B cell (primary cell): ENCODE results near the gene GUF1. TPM values are rescaled to one million over a fixed set of nuclear protein-coding genes. Genes with fewer than 3 reads are reported as not detected.

Experiments used
- ATAC-seq: fragments of 200-7000 bp; cut with Tn5 transposase; one replicate; pipeline ENCODE4 v1.10.0; 2021; ENCODE audit warnings: low read depth, mild to moderate bottlenecking, moderate number of reproducible peaks, moderate library complexity
- CTCF ChIA-PET: fragments of 350-600 bp; sonication (Branson Sonifier 250); formaldehyde crosslinking; loops from one replicate; lab custom pipeline; 2021; ENCODE audit warnings: antibody characterized with exemption, inconsistent platforms; lab: Charles Lee
- POLR2A ChIA-PET: fragments of 350-600 bp; sonication (Branson Sonifier 250); formaldehyde crosslinking; loops from one replicate; lab custom pipeline; 2021; ENCODE audit warnings: antibody characterized with exemption; lab: Charles Lee
- DNase-seq: peaks from one replicate; pipeline ENCODE4 v3.0.0; 2013
- H2AFZ ChIP-seq: 2 replicates; pipeline ENCODE4 v1.6.1; 2012; ENCODE audit warnings: mild to moderate bottlenecking, low read depth, low read length; ENCODE audit not compliant: insufficient read depth, poor library complexity, severe bottlenecking
- H3K27ac ChIP-seq, 2 donors: 1 replicate in 1 of 2; 2 replicates in 1 of 2; pipeline ENCODE4 v1.5.1; 2012 to 2013; ENCODE audit warnings: low read length in 2 of 2, mild to moderate bottlenecking in 2 of 2, moderate library complexity in 1 of 2
- H3K27me3 ChIP-seq, 4 experiments: fragments of 200-600 bp in 1 of 4; sonication (generic) in 1 of 4; replicated peaks in 1 of 4; 1 replicate in 2 of 4; 2 replicates in 2 of 4; pipeline versions ENCODE4 v1.6.1 to v1.7.0; 2013 to 2016; ENCODE audit warnings: low read length in 3 of 4, mild to moderate bottlenecking in 2 of 4, mixed read lengths in 1 of 4, moderate library complexity in 1 of 4; ENCODE audit not compliant: insufficient read depth in 4 of 4, control insufficient read depth in 3 of 4; ENCODE audit errors: control extremely low read depth in 1 of 4
- H3K36me3 ChIP-seq, 2 experiments: replicated peaks in 1 of 2; 1 replicate in 1 of 2; 2 replicates in 1 of 2; pipeline versions ENCODE4 v1.6.1 to v1.7.1; 2013; ENCODE audit warnings: low read length in 1 of 2; ENCODE audit not compliant: insufficient read depth in 2 of 2, control insufficient read depth in 1 of 2; ENCODE audit errors: control extremely low read depth in 1 of 2, extremely low read depth in 1 of 2
- H3K4me1 ChIP-seq, 2 donors: fragments of 200-600 bp in 1 of 2; sonication (generic) in 1 of 2; 1 replicate in 1 of 2; 2 replicates in 1 of 2; pipeline versions ENCODE4 v1.5.1 to v1.6.1; 2013 to 2017; ENCODE audit warnings: low read length in 2 of 2; ENCODE audit not compliant: control insufficient read depth in 2 of 2, insufficient read depth in 2 of 2
- H3K4me2 ChIP-seq: replicated peaks from 2 replicates; pipeline ENCODE3; 2012; ENCODE audit warnings: mild to moderate bottlenecking, low read depth, low read length; ENCODE audit not compliant: poor library complexity, severe bottlenecking
- H3K4me3 ChIP-seq, 5 experiments: fragments of 200-600 bp in 1 of 5; sonication (generic) in 1 of 5; 1 replicate in 3 of 5; 2 replicates in 2 of 5; pipeline versions ENCODE4 v1.5.1 to v1.7.0; 2011 to 2016; ENCODE audit warnings: low read length in 4 of 5, mild to moderate bottlenecking in 4 of 5, low read depth in 2 of 5, control low read depth in 1 of 5, moderate library complexity in 1 of 5; ENCODE audit not compliant: insufficient read depth in 1 of 5; ENCODE audit errors: control extremely low read depth in 1 of 5, extremely low read depth in 1 of 5
- H3K79me2 ChIP-seq: fragments of 200-600 bp; sonication (generic); one replicate; pipeline ENCODE4 v1.6.0; 2016; ENCODE audit warnings: low read length; ENCODE audit not compliant: control insufficient read depth, insufficient read depth
- H3K9ac ChIP-seq: fragments of 200-600 bp; sonication (generic); 2 replicates; pipeline ENCODE4 v1.6.1; 2017; ENCODE audit warnings: mild to moderate bottlenecking, low read length, moderate library complexity
- H3K9me3 ChIP-seq, 3 donors: one replicate each; pipeline versions ENCODE4 v1.6.1 to v1.7.1; 2013; ENCODE audit warnings: low read length in 2 of 3; ENCODE audit not compliant: control insufficient read depth in 2 of 3, insufficient read depth in 1 of 3; ENCODE audit errors: control extremely low read depth in 1 of 3
- H4K20me1 ChIP-seq: 2 replicates; pipeline ENCODE4 v1.6.0; 2012; ENCODE audit warnings: mild to moderate bottlenecking, low read length; ENCODE audit not compliant: insufficient read depth, control insufficient read depth, poor library complexity, severe bottlenecking
- H3K27ac Mint-ChIP-seq: one replicate; pipeline ENCODE4 v1.8.0; 2021; ENCODE audit warnings: mixed read lengths
- H3K27me3 Mint-ChIP-seq: one replicate; pipeline ENCODE4 v1.8.0; 2021; ENCODE audit warnings: mixed read lengths
- H3K4me1 Mint-ChIP-seq: one replicate; pipeline ENCODE4 v1.8.0; 2021; ENCODE audit warnings: mixed read lengths
- H3K4me3 Mint-ChIP-seq: one replicate; pipeline ENCODE4 v1.8.0; 2021; ENCODE audit warnings: mixed read lengths
- H3K9me3 Mint-ChIP-seq: one replicate; pipeline ENCODE4 v1.8.0; 2022; ENCODE audit warnings: mixed read lengths; ENCODE audit not compliant: insufficient read depth
- CTCF ChIP-seq: fragments of 200-600 bp; IDR thresholded peaks from one replicate; pipeline ENCODE4 v1.8.0; 2022; ENCODE audit warnings: antibody characterized with exemption, mild to moderate bottlenecking
- EZH2 ChIP-seq: IDR thresholded peaks from 2 replicates; pipeline ENCODE4 v1.6.1; 2012; ENCODE audit warnings: borderline replicate concordance, low read depth, mild to moderate bottlenecking, moderate library complexity, low read length; ENCODE audit not compliant: insufficient read depth, poor library complexity, severe bottlenecking
- WGBS: methylation state at CpG from one replicate; pipeline ENCODE4 v1.1.5; 2013; ENCODE audit warnings: missing lambda C conversion rate; ENCODE audit not compliant: insufficient coverage; 5-methylcytosine and 5-hydroxymethylcytosine counted together
- intact Hi-C: fragments of 100-400 bp; cut with micrococcal nuclease; formaldehyde crosslinking; loops from one replicate; pipeline ENCODE4 v1.10.0; 2022
- polyA plus RNA-seq: library from polyadenylated mRNA; depleted of rRNA; stranded (reverse); fragments of >200 nt; gene quantifications from 2 replicates; pipeline ENCODE4 v1.2.3, GENCODE V29; 2012
- total RNA-seq, 2 donors: library from RNA; stranded (reverse); fragments of 120-200 nt in 1 of 2; gene quantifications; 1 replicate in 1 of 2; 2 replicates in 1 of 2; pipeline versions ENCODE4 v1.2.3 to v1.2.4, GENCODE V29; 2013 to 2022

Gene GUF1
- total and polyA plus RNA-seq, 2 donors (not counting 1 experiment from before 2014, with no cell fraction given), result 9.6 to 24.2 TPM

GRCh38 chr4:44671636-44672035 lies 6.6 kb upstream of the GUF1 start:
- H3K9me3 ChIP-seq, result no peaks in the 10 kb centered on the region
- H3K27ac Mint-ChIP-seq, result no peak overlapping the region
- intact Hi-C loops, result no loop called here
- TF ChIP-seq EZH2 (no peak), CTCF (no peak)
- WGBS, result 83% methylated on average over 2 of the region's 3 CpGs
- ATAC-seq (no peak), DNase-seq (no peak)
- no peaks in the 10 kb centered on the region for H3K9me3 Mint-ChIP-seq
- H3K4me3 ChIP-seq, result no peak overlapping the region
- no peak overlapping the region for H3K4me3 Mint-ChIP-seq
- CTCF ChIA-PET, result no interaction called here
- H3K27ac ChIP-seq, result no peak overlapping the region
- POLR2A ChIA-PET, result no interaction called here
- no peaks in the 10 kb centered on the region for H3K79me2 ChIP-seq
- no peak overlapping the region for H3K9ac ChIP-seq
- no peak overlapping the region for H3K4me2 ChIP-seq
- no peaks in the 10 kb centered on the region for H3K4me1 ChIP-seq
- H4K20me1 ChIP-seq, result no peaks in the 10 kb centered on the region
- H3K27me3 Mint-ChIP-seq, result peaks cover 19% of the 10 kb centered on the region
- no peaks in the 10 kb centered on the region for H3K36me3 ChIP-seq
- no peak overlapping the region for H2AFZ ChIP-seq
- H3K4me1 Mint-ChIP-seq, result no peaks in the 10 kb centered on the region
- H3K27me3 ChIP-seq, result peaks cover 0 to 7% (median 1%) of the 10 kb centered on the region in 4 experiments

GRCh38 chr4:44674471-44674870 lies 3.7 kb upstream of the GUF1 start:
- no peaks in the 10 kb centered on the region for H3K9me3 Mint-ChIP-seq
- peaks cover 16% of the 10 kb centered on the region for H3K4me1 Mint-ChIP-seq
- H3K9ac ChIP-seq, result no peak overlapping the region
- no peak overlapping the region for H3K4me3 ChIP-seq
- ChIA-PET CTCF (no interaction called here), POLR2A (no interaction called here)
- no CpG with 5 or more reads among the region's 1 CpG for WGBS
- H3K4me2 ChIP-seq, result no peak overlapping the region
- H3K36me3 ChIP-seq, result no peaks in the 10 kb centered on the region
- H4K20me1 ChIP-seq, result no peaks in the 10 kb centered on the region
- peaks cover 10 to 14% of the 10 kb centered on the region in 2 donors for H3K4me1 ChIP-seq
- H3K9me3 ChIP-seq, result no peaks in the 10 kb centered on the region
- no peak overlapping the region for H3K27ac ChIP-seq
- no peak overlapping the region for H2AFZ ChIP-seq
- intact Hi-C loops, result no loop called here
- H3K4me3 Mint-ChIP-seq, result no peak overlapping the region
- no peak for ATAC-seq
- H3K79me2 ChIP-seq, result peaks cover 23% of the 10 kb centered on the region
- no peak overlapping the region for H3K27ac Mint-ChIP-seq
- no peak for DNase-seq
- peaks cover 0 to 4% (median 1%) of the 10 kb centered on the region in 4 experiments for H3K27me3 ChIP-seq
- peaks cover 14% of the 10 kb centered on the region for H3K27me3 Mint-ChIP-seq
- TF ChIP-seq EZH2 (no peak), CTCF (peak; percentile 25)
